Measurements from ENCODE around the gene SCAP.

DNA sequence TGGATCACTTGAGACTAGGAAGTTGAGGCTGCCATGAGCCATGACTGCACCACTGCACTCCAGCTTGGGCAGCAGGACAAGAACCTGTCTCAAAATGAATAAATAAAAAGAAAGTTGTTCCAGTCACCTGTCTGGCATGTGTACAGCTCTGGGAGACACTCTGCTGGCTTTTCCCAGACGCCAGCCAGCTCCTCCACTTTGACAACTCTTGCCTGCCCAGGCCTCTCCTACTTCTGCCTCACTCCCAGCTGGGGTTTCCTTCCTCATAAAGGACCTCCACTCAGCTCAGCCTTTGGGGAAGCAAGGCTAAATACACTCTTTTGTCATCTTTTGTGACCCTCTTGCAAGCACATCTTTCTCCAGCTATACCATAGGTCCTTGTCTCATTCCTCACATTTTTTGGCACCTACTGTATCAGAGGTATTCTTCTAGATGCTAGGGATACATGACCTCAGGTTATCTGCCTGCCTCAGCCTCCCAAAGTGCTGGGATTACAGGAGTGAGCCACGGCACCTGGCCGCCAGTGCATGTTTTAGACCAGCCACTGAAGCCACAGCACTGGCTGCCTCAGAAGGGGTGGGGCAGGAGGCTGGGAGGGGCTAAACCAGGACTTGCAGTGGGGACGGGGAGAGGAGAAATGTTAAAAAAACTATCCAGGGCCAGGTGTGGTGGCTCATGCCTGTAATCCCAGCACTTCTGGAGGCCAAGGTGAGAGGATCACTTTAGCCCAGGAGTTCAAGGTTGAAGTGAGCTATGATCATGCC lies 47.8 kb upstream of the SCAP start:
- no peak for TF ChIP-seq EZH2 (IDR thresholded peaks at IDR 0.05; ENCODE audit: borderline replicate concordance, low read depth, low read length, severe bottlenecking)
- TF ChIP-seq CTCF (IDR thresholded peaks at IDR 0.05; ENCODE audit: borderline replicate concordance, extremely low read depth, low read length, poor library complexity, severe bottlenecking): no peak

All from DND-41 (cell line).